ENCODE data around the gene ZNF23.

The ZNF23 gene

GRCh38 chr16:71460941-71461340 is 1.1 kb downstream of the ZNF23 start:
- H3K27me3 ChIP-seq (ENCODE audit: low read depth, low read length) = no peaks in the 10 kb centered on the region
- H3K79me2 ChIP-seq (ENCODE audit: low read length) = peaks cover 30% of the 10 kb centered on the region
- peak overlapping the region; percentile 95 for H3K4me3 ChIP-seq (ENCODE audit: low read length)
- no peaks in the 10 kb centered on the region for H3K36me3 ChIP-seq (replicated peaks; ENCODE audit: low read depth, low read length)
- H3K4me2 ChIP-seq (ENCODE audit: low read length) = peak overlapping the region; percentile 98
- no peaks in the 10 kb centered on the region; the same call in 1 of the 2 replicates for H4K20me1 ChIP-seq (ENCODE audit: insufficient read depth, low read length)
- peaks cover 13% of the 10 kb centered on the region; the same call in 1 of the 2 replicates for H3K4me1 ChIP-seq (ENCODE audit: low read length)
- H2AFZ ChIP-seq (ENCODE audit: low read depth, low read length) = no peak overlapping the region
- H3K9me3 ChIP-seq (ENCODE audit: insufficient read depth, low read length) = no peaks in the 10 kb centered on the region
- no peak for TF ChIP-seq EZH2phosphoT487 (IDR thresholded peaks at IDR 0.05; ENCODE audit: low read depth)
- TF ChIP-seq CTCF (IDR thresholded peaks at IDR 0.05; ENCODE audit: low read depth, low read length) = no peak
- H3K9ac ChIP-seq (ENCODE audit: low read length) = peak overlapping the region; percentile 76
- no peak overlapping the region for H3K27ac ChIP-seq (ENCODE audit: low read length)

- Histone ChIP-seq H3K4me3 (ENCODE audit: low read length) (no peak overlapping the region), H2AFZ (ENCODE audit: low read depth, low read length) (no peak overlapping the region), H3K27me3 (ENCODE audit: low read depth, low read length) (no peaks in the 10 kb centered on the region), H3K36me3 (replicated peaks; ENCODE audit: low read depth, low read length) (no peaks in the 10 kb centered on the region), H3K27ac (ENCODE audit: low read length) (no peak overlapping the region), H3K9ac (ENCODE audit: low read length) (no peak overlapping the region), H4K20me1 (ENCODE audit: insufficient read depth, low read length) (no peaks in the 10 kb centered on the region; the same call in 1 of the 2 replicates), H3K79me2 (ENCODE audit: low read length) (peaks cover 30% of the 10 kb centered on the region), H3K4me2 (ENCODE audit: low read length) (no peak overlapping the region), H3K4me1 (ENCODE audit: low read length) (peaks cover 13% of the 10 kb centered on the region; the same call in 1 of the 2 replicates), H3K9me3 (ENCODE audit: insufficient read depth, low read length) (no peaks in the 10 kb centered on the region)
- TF ChIP-seq EZH2phosphoT487 (IDR thresholded peaks at IDR 0.05; ENCODE audit: low read depth) = no peak
- TF ChIP-seq CTCF (IDR thresholded peaks at IDR 0.05; ENCODE audit: low read depth, low read length) = no peak
Measured at GRCh38 chr16:71460236-71460635, 1.8 kb downstream of the ZNF23 start.

GRCh38 chr16:71459510-71459909 is 2.5 kb downstream of the ZNF23 start:
- H4K20me1 ChIP-seq (ENCODE audit: insufficient read depth, low read length) = no peaks in the 10 kb centered on the region; the same call in 1 of the 2 replicates
- H3K4me1 ChIP-seq (ENCODE audit: low read length) = peaks cover 13% of the 10 kb centered on the region; the same call in 1 of the 2 replicates
- peaks cover 30% of the 10 kb centered on the region for H3K79me2 ChIP-seq (ENCODE audit: low read length)

GRCh38 chr16:71456801-71457200 is 5.2 kb downstream of the ZNF23 start:
- H3K36me3 ChIP-seq (replicated peaks; ENCODE audit: low read depth, low read length) = peaks cover 23% of the 10 kb centered on the region
- no peak overlapping the region for H3K4me2 ChIP-seq (ENCODE audit: low read length)
- TF ChIP-seq CTCF (IDR thresholded peaks at IDR 0.05; ENCODE audit: low read depth, low read length) = no peak
- TF ChIP-seq EZH2phosphoT487 (IDR thresholded peaks at IDR 0.05; ENCODE audit: low read depth) = no peak
- H3K9me3 ChIP-seq (ENCODE audit: insufficient read depth, low read length) = no peaks in the 10 kb centered on the region
- no peak overlapping the region for H3K4me3 ChIP-seq (ENCODE audit: low read length)
- H2AFZ ChIP-seq (ENCODE audit: low read depth, low read length) = no peak overlapping the region
- no peaks in the 10 kb centered on the region; the same call in 1 of the 2 replicates for H4K20me1 ChIP-seq (ENCODE audit: insufficient read depth, low read length)
- H3K4me1 ChIP-seq (ENCODE audit: low read length) = peaks cover 8% of the 10 kb centered on the region; the same call in 1 of the 2 replicates
- H3K27ac ChIP-seq (ENCODE audit: low read length) = no peak overlapping the region
- no peak overlapping the region for H3K9ac ChIP-seq (ENCODE audit: low read length)
- H3K27me3 ChIP-seq (ENCODE audit: low read depth, low read length) = no peaks in the 10 kb centered on the region
- H3K79me2 ChIP-seq (ENCODE audit: low read length) = peaks cover 28% of the 10 kb centered on the region

More at GRCh38 chr16:71459510-71459909, 2.5 kb downstream of the ZNF23 start:
- Histone ChIP-seq H3K36me3 (replicated peaks; ENCODE audit: low read depth, low read length) (no peaks in the 10 kb centered on the region), H3K27ac (ENCODE audit: low read length) (no peak overlapping the region), H3K4me3 (ENCODE audit: low read length) (no peak overlapping the region), H3K9ac (ENCODE audit: low read length) (no peak overlapping the region), H3K9me3 (ENCODE audit: insufficient read depth, low read length) (no peaks in the 10 kb centered on the region), H2AFZ (ENCODE audit: low read depth, low read length) (no peak overlapping the region), H3K4me2 (ENCODE audit: low read length) (no peak overlapping the region), H3K27me3 (ENCODE audit: low read depth, low read length) (no peaks in the 10 kb centered on the region)
- no peak for TF ChIP-seq EZH2phosphoT487 (IDR thresholded peaks at IDR 0.05; ENCODE audit: low read depth)
- TF ChIP-seq CTCF (IDR thresholded peaks at IDR 0.05; ENCODE audit: low read depth, low read length) = no peak

All from OCI-LY3 (cell line).